Hepatocyte (in vitro differentiated cells): ENCODE data around the gene RSPO4.

Source experiments
- EZH2 ChIP-seq: fragments of 200-600 bp; sonication (generic); IDR thresholded peaks from 2 replicates; pipeline ENCODE4 v1.6.1; 2016; ENCODE audit warnings: antibody characterized with exemption, mild to moderate bottlenecking, borderline replicate concordance
- EZH2phosphoT487 ChIP-seq: fragments of 200-600 bp; sonication (generic); IDR thresholded peaks from one replicate; pipeline ENCODE4 v1.6.1; 2018; ENCODE audit warnings: antibody characterized with exemption, mild to moderate bottlenecking, low read depth, moderate library complexity; ENCODE audit not compliant: unreplicated experiment, severe bottlenecking
- TF ChIP-seq, protein P1 (sequence below): fragments of 200-600 bp; sonication (generic); IDR thresholded peaks from 2 replicates; pipeline ENCODE4 v1.5.1; 2016; ENCODE audit warnings: antibody characterized with exemption, mild to moderate bottlenecking; ENCODE audit not compliant: poor library complexity

DNA sequence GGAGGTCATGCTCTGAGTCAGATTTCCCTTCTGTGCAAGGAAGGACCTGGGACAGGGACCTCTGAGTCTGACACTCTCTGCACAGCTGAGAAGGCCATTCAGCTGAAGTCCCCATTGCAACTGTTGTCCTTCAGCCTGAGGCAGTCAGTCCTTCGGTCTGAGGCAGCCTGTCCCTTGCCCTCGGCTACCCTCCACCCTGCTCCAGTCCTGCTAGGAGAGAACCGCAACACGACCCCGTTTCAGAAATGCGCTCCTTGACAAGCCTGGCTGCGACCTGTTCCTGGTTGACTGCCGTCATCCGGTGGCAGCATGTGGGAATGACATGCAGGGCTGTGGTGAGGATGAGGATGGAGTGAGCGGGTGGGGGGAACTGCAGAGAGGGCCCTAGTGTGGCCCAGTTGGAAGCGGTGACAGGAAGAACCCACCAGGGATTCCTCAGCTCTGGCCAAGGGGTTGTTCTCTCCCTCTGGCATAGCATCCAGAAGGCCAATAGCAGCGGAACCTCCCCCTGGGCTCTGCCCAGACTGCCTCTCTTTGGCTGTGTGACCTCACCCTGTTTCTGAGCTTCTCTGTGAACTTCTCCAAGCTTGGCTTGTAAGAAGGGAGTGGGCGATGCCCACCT, 45.7 kb downstream of the RSPO4 start:
- no peak for TF ChIP-seq EZH2
- TF ChIP-seq, protein P1, sequence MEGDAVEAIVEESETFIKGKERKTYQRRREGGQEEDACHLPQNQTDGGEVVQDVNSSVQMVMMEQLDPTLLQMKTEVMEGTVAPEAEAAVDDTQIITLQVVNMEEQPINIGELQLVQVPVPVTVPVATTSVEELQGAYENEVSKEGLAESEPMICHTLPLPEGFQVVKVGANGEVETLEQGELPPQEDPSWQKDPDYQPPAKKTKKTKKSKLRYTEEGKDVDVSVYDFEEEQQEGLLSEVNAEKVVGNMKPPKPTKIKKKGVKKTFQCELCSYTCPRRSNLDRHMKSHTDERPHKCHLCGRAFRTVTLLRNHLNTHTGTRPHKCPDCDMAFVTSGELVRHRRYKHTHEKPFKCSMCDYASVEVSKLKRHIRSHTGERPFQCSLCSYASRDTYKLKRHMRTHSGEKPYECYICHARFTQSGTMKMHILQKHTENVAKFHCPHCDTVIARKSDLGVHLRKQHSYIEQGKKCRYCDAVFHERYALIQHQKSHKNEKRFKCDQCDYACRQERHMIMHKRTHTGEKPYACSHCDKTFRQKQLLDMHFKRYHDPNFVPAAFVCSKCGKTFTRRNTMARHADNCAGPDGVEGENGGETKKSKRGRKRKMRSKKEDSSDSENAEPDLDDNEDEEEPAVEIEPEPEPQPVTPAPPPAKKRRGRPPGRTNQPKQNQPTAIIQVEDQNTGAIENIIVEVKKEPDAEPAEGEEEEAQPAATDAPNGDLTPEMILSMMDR: peak; percentile 98
- TF ChIP-seq EZH2phosphoT487: no peak
